NCI-H2107 treated with DMSO at 0.1 percent for 48 hours (cell line): ENCODE measurements around the gene PAX1.

Experiments
- DNase-seq: peaks from one replicate; lab custom pipeline; 2025; ENCODE audit not compliant: unreplicated experiment; lab: John Stamatoyannopoulos, UW

PAX1 gene

DNA sequence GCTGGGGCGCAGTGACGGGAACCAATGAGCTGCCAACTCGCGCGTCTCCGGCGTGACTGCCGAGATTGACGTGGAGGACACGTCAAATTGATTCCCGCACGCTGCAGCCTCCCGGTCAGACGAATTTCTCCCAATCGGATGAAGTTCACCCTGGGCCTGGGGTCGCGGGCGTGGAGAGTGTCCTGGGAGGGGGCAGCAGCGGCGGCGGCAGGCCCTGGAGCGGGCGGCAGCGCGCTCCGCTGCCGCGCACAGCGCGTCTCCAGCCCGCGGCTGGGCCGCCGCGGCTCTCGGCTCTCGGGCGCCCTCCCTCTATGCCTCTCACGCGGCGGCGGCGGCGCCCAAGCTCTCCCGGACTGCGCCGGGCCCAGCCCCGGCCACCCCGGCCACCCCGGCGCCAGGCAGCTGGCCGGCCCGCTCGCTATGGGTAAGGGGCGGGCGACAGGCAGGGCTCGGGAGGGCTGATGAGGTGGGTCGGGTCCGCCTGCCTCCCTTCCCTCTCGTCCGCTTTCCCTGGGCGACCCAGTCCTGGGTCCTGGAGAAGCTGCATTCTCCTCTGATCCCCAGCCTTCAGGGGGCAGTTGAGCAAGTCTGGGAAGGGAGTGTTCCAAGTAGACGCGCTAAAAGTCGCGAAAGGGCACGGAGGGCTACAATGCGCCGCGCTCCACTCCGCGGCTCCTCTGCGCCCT lies at the start of gene PAX1:
PAX1 (plus strand) TSS at position 90 of the 686 bp plus-strand sequence; CDS start at position 139, 49 bp downstream.
- no peak for DNase-seq

DNA sequence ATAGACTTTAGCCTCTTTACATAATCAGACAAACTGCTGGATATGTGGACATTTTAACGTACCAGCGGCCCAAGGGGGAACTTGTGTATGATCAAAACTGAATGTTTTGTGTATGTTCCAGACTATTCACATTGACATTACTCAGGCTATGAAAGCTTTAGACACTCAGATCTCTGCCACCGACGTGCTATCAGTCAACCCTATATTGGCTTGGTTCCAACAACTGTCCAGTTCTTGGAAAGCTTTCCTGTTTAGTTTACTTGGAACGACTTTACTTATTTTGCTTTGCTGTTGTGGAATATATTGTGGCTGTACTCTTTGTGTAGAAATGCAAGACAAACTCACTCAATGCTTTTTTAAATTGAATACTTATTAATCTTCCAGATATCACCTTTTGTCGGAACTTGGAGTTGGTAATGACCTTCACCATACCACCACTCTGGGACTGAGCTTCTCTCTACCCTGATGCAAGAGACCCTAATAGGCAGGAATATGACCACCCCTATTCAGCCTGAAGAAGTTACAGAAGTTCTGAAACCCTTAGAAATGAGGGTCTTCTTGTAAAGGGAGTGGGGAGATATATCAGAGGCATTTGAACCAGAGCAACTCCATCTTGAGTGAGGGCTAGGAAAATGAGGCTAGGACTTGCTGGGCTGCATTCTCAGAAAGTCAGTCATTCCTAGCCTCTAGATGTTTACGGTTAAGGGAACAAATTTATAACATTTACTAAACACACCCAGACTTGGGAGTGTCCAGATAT lies 49.0 kb upstream of the PAX1 start:
- DNase-seq = no peak

DNA sequence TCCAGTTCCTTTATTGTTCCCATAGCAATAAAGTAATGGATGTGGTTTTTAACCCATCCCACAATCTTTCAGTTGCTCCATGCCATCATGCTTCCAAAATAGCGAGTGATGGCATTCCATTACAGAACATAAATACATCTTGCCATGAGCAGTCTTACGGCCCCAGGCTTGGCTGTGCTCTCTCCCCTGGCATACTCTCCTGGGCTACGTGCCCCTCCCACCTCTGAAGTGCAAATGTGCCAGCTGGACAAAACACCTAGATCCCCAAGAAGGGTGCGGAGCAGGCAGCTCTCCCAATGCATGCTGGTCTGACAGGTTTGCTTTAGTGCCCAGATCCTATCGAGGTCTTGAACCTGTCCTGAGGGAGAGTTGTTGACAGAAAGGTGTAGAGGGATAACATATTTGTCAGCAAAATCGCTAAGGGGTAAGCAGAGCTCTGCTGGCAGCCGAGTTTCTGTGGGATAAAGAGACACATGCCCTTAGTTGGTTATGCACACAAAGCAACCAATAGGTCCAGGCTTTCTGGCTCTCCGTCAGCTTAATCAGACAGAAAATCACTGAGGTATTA lies 43.9 kb upstream of the PAX1 start:
- no peak for DNase-seq

DNA sequence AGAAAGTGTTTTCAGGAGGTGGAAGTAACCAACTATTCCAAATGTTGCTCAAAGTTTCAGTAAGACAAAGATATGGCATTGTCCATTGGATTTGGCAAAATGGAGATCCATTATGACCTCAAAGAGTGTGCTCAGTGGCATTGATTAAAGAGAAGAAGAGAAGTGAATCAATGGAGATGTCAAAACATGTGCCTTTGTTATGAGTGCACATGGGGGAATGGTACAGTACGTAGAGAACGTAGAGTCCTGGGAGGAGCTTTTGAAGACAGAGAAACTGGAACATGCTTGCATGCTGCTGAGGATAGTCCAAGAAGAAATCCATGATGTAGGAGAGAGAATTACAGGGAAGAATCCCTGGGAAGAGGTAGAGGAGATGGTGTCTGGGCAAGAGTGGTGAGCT lies 42.0 kb upstream of the PAX1 start:
- no peak for DNase-seq

DNA sequence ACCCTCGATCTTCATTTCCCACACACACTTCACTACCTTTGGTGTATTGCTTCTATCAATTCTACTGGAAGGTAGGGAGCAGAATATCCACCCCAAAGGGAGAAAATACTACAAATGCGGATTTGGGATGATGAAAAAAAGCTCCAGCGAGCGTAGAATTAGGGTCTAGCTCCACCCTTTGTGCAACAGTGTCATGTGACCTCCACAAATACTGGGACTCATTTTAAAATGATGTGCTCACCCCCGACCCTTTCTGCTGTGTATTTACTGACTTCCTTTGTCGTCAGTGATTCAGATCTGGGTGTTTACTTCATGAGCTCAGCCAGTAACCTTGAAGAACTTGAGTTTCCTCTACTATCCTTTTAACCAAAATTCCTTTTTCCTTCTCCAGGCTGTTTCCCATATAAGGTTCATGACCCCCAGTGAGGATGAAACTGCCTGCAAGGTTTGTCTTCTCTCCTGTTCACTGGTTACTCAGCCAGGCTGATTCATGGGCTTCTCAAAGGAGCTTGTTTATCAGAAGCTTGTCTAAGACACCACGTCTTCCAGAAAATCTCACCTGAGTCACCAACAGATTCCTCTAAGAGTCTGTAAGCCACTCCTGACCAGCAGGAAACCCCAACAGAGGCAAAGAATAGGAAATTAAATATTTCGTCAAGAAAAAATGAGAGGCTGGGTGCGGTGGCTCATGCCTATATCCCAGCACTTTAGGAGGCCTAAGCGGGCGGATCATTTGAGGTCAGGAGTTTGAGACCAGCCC lies 39.6 kb upstream of the PAX1 start:
- no peak for DNase-seq

DNA sequence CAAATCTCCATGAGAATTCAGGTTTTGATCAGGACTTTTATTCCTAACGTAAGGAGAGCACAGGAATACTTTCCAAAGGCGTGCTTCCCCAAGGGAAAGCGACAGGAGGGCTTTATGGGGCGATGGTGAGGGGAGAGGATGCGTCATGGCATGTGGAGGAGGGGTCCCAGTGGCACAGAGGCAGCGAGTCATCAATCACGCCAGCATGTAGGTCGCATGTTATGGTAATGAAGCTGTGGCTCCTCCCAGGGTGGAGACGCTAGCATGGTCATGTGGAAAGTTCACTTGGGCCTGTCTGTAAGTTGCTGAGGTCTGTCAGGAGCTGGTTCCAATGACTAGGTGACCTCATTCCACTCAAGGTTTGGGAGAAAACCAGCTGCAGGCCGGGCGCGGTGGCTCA lies 35.3 kb upstream of the PAX1 start:
- no peak for DNase-seq

DNA sequence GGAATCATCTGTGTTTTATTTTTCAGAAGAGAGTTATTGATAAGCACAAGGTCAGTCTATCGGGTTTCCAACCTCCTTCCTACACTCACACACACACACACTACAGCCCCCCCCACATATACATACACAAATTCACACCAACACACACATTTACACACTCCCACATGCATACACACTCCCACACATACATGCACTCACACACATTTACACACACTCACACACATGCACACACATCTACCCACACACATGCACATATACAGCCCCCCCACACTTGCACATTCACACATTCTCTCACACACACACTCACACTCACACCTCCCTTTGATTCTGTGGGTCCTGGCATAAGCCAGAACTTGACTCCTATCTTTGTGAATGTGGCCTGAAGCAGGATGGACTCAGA lies 34.5 kb upstream of the PAX1 start:
- DNase-seq = no peak

DNA sequence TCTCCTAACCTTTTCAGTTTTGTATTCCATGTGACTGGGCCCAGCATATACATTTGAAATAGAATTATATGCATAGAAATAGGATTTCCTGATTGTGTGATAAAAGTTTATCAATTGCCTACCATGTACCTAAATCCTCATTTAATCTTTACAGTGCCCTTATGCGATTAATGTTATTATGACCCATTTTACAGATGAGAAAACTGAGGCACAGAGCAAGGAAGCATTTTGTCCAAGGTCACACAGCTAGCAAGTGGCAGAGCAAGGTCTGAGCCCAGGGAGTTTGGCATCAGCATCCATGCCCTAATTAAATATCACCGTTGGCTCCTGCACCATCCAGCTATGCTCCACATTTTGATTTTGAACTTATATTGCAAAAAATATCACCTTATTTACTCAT lies 28.2 kb upstream of the PAX1 start:
- DNase-seq = no peak

DNA sequence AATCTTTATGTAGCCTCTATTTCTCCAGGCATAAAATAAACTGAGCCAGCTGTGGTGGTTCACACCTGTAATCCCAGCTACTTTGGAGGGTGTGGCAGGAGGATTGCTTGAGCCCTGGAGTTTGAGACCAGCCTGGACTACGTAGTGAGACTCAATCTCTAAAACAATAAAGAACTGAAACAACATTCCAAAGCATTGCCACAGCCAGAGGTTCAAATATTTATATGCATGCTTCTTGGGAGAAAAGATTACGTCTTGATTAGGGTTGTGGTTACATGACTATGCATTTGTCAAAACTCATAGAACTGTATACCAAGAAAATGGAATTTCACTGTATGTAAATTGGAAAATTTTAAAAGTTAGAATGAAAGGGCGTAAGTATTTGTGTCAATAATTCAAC lies 27.7 kb upstream of the PAX1 start:
- DNase-seq = no peak

DNA sequence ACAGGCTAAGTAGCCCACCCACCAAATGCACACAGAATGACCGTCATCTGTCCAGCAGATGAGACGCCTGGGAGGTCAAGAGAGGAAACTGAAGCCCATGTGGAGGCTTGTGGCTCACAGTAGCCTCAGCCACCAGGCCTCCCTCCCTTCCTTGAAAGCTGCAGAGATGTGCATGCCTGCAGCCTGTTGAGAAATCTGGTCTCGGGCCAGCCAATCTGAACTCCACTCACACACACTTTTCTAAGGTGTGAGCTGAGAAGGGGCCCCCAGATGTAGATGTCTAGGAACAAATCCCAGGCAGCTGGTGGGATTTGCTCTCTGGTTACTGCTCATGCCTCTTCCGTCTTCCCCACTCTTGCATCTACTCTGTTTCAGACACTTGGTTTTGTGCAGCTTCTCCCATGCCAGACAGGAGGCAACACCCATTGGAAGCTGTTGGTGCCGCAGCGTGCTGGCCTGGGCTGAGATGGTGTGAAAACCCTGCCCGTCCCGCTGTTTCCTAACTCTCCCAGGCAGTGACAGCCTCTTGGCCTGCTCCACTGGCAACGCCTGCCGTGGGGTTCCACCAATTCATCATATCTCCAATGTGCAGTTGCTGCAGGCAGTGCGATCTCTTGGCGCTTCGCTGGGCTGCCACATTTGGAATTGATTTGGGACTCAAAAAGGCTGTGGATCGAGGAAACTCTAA lies 24.1 kb upstream of the PAX1 start:
- DNase-seq = no peak

DNA sequence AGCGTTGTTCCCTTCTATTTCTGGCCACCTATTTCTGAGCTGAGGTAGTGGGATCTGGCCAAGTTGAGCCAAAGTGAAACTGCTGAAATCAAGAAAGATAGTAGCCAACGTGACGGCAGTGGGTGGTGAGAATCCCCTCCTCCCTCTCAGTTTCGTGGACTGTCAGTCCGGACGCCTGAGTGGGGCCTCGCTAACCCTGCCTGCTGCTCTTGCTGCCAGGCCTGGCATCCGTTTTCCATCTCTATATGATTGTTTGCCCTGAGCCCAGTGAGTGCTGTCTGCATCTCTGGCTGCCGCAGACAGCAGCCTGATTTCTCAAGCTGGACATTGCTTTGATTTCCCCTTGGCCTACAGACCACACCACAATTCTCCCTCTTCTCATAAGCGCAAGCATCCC lies 23.5 kb upstream of the PAX1 start:
- no peak for DNase-seq

DNA sequence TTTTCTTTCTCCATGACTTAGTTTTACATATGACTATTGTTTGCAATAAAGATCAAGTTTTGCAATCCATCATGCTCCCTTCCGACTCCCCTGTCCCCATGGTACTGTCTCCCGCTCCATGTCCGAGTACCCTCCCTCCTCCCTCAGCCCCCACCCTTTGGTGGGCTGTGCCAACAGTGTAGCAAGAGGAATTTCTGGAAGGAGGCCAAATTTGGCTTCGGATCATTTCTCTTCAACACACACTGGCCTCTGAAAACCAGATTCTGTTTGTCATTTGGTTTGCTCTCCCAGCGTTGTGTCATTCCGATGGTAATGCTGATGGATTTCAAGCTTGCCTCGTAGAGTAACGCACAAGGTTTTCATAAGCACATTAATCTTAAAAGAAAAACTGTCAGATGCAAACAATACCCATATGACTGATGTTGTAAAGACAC lies 22.9 kb upstream of the PAX1 start:
- no peak for DNase-seq

DNA sequence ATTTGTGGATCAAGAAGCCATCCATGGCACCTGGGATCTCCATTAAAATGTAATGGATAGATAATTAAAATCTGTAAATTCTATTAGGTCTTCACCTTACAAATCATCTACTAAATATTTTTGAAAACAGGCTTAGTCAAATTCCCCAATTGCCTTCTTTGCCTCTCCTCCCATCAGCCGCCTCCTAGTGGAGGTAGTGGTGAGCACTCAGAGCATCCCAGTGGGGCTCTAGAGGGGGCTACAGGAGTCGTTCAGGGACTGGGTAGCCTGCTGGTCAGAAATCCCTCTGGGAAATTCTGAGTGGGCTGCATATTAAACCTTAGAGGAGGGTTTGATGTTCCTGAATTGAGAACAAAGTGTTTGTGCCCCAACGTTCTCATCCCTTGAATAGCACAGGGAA lies 20.8 kb upstream of the PAX1 start:
- no peak for DNase-seq

DNA sequence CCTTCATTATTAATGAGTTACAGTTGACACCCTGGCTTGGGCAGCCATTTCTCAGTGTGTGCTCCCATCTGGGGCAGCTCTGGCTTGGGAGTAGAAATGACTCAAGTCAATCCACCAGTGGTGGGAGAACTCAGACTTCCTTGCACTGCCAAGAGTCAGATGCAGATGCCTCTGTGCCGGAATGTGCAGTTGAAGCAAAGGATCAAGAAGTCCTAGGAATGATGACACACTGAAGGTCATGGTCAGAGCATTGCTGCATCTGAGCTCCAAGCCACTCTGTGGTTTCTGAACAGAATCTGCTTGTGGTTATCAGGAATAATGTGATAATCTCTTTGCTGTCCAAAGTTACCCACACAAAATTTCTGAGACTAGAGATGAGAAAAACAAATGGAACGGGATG lies 19.5 kb upstream of the PAX1 start:
- no peak for DNase-seq

DNA sequence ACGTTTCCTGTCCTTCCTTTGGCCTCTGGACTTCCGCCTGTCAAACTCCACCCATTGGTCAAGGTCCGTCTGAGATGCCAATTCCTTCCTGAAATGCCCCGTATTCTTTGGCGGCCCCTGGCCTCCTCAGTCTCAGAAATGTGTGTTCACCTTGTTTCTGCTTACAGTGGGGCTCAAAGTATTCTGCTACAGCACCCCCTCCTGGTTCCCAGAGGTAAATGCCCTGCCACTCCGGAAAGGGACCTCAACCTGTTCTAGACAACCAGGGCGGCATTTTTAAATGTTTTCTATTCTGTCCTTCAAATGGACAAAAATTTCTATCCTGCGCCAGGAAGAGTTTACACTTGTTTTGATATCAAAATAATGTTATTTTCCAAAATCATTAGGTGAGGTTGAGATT lies 12.1 kb upstream of the PAX1 start:
- no peak for DNase-seq

DNA sequence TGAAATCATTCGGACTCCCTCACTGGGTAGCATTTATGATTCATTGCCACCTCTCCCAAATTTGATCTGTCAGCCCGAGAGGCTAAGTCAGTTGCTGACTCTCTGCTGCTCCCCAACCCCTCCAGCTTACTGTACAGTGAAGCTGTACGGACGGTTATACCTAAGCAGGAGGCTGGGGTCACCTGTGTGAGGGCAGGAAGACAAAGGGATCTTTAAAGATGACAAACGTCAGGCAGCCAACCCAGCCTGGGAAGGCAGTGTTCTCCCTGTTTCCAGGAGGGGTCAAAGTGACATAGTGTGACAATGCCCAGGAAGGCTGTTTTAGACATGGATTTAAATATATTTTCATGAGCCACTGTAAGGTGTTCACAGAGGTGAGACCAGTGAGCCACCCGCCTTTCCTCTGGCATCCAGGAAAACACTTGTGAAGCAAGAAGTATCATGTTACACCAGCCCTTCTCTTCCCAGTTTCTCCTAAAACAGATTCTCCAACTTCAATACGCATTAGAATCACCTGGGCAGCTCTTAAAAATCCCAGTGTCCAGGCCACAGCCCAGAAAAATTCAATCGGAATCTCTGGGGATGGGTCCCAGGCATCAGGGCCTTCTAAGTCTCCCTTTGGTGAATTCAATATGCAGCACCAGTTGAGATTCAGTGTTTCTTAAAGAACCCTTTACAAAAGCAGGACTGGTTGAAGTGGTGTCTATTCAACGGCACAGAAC lies 6.8 kb upstream of the PAX1 start:
- no peak for DNase-seq

DNA sequence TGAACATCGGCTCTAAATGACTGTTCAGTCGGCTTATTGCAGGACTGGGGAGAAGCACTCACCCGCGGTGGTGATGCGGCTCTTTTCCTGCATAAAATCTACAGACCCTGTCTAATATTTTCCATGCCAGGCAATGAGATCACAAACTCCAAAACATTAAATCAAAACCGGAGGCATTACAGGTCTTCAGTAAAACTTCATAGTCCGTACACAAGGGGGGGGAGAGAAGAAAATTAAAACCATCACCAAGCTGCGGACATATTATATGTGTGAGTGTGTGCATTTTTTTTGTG lies 6.3 kb upstream of the PAX1 start:
- no peak for DNase-seq

DNA sequence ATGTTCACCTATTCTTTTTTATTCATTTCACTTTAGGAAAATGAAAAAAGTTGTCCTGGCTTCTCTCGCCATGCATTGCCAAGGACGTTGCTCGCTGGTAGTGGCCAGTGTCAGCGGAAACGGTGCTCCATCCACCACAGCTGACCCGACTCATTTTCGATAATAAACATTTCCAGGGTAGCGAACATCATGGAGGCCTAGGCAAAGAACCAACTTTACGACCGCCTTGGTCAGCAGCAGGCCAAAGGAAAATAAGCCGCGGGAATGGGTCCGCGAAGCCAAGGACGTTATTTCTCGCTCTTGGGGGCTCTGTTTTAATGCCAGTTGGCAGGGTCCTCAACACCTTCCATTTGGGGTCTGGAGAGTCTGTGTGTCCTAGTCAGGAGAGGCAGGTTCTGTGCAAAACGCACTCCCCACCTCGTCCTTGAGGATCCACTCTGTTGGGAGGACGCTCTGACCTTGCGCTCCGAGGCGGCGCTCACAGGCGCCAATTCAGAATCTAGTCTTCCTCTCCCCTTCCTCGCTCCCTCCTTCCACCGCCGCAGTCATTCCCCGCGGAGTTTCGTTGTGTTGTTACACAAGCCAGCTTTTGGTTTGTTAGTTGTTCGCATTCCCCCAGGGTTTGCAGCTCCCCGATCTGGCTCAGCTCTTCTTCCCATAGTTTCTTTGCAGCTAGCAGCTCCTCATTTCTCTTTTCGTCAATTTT lies 4.1 kb upstream of the PAX1 start:
- DNase-seq = no peak

DNA sequence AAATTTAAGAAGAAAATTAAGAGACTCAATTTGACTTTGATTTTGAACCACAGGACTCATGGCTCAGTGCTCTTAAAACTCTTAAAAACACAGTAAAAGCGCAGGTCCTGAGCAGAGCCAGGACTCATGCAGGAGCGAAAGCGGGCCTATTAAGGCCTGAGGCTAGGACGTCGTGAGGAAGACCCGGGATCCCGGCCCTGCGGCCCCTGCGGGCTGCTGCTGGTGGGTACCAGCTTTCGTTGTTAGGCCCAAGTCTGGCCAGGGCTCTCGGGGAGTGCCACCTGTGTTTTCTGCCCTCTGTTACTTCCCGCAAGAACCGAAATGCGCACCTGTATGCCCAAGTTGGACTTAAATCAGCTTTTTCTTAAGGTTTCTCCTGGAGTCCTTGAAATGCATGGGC lies 3.4 kb upstream of the PAX1 start:
- no peak for DNase-seq
